ENCODE measurements around the gene ST8SIA4.

GRCh38 chr5:100861148-100861547 lies 41.9 kb downstream of the ST8SIA4 start:
- no peak for TF ChIP-seq ATF3 (IDR thresholded peaks at IDR 0.05)
- no peak for TF ChIP-seq CTCF (IDR thresholded peaks at IDR 0.05; ENCODE audit: low read depth, low read length, missing input control)
- no peak for TF ChIP-seq GABPA (IDR thresholded peaks at IDR 0.05 in 1 of 2, conservative IDR thresholded peaks at IDR 0.05 in 1 of 2)
- TF ChIP-seq YY1 (IDR thresholded peaks at IDR 0.05) = no peak

Measured in liver (tissue), 3 donors.